B cell (primary cell): Measurements from ENCODE around the gene SLAIN2. TPM values are rescaled to one million over a fixed set of nuclear protein-coding genes. Genes with fewer than 3 reads are reported as not detected.

Experiments used
- ATAC-seq: fragments of 200-7000 bp; cut with Tn5 transposase; one replicate; pipeline ENCODE4 v1.10.0; 2021; ENCODE audit warnings: low read depth, mild to moderate bottlenecking, moderate number of reproducible peaks, moderate library complexity
- CTCF ChIA-PET: fragments of 350-600 bp; sonication (Branson Sonifier 250); formaldehyde crosslinking; loops from one replicate; lab custom pipeline; 2021; ENCODE audit warnings: antibody characterized with exemption, inconsistent platforms; lab: Charles Lee
- POLR2A ChIA-PET: fragments of 350-600 bp; sonication (Branson Sonifier 250); formaldehyde crosslinking; loops from one replicate; lab custom pipeline; 2021; ENCODE audit warnings: antibody characterized with exemption; lab: Charles Lee
- DNase-seq: peaks from one replicate; pipeline ENCODE4 v3.0.0; 2013
- H2AFZ ChIP-seq: 2 replicates; pipeline ENCODE4 v1.6.1; 2012; ENCODE audit warnings: mild to moderate bottlenecking, low read depth, low read length; ENCODE audit not compliant: insufficient read depth, poor library complexity, severe bottlenecking
- H3K27ac ChIP-seq, 2 donors: 1 replicate in 1 of 2; 2 replicates in 1 of 2; pipeline ENCODE4 v1.5.1; 2012 to 2013; ENCODE audit warnings: low read length in 2 of 2, mild to moderate bottlenecking in 2 of 2, moderate library complexity in 1 of 2
- H3K27me3 ChIP-seq, 4 experiments: fragments of 200-600 bp in 1 of 4; sonication (generic) in 1 of 4; replicated peaks in 1 of 4; 1 replicate in 2 of 4; 2 replicates in 2 of 4; pipeline versions ENCODE4 v1.6.1 to v1.7.0; 2013 to 2016; ENCODE audit warnings: low read length in 3 of 4, mild to moderate bottlenecking in 2 of 4, mixed read lengths in 1 of 4, moderate library complexity in 1 of 4; ENCODE audit not compliant: insufficient read depth in 4 of 4, control insufficient read depth in 3 of 4; ENCODE audit errors: control extremely low read depth in 1 of 4
- H3K36me3 ChIP-seq, 2 experiments: replicated peaks in 1 of 2; 1 replicate in 1 of 2; 2 replicates in 1 of 2; pipeline versions ENCODE4 v1.6.1 to v1.7.1; 2013; ENCODE audit warnings: low read length in 1 of 2; ENCODE audit not compliant: insufficient read depth in 2 of 2, control insufficient read depth in 1 of 2; ENCODE audit errors: control extremely low read depth in 1 of 2, extremely low read depth in 1 of 2
- H3K4me1 ChIP-seq, 2 donors: fragments of 200-600 bp in 1 of 2; sonication (generic) in 1 of 2; 1 replicate in 1 of 2; 2 replicates in 1 of 2; pipeline versions ENCODE4 v1.5.1 to v1.6.1; 2013 to 2017; ENCODE audit warnings: low read length in 2 of 2; ENCODE audit not compliant: control insufficient read depth in 2 of 2, insufficient read depth in 2 of 2
- H3K4me2 ChIP-seq: replicated peaks from 2 replicates; pipeline ENCODE3; 2012; ENCODE audit warnings: mild to moderate bottlenecking, low read depth, low read length; ENCODE audit not compliant: poor library complexity, severe bottlenecking
- H3K4me3 ChIP-seq, 5 experiments: fragments of 200-600 bp in 1 of 5; sonication (generic) in 1 of 5; 1 replicate in 3 of 5; 2 replicates in 2 of 5; pipeline versions ENCODE4 v1.5.1 to v1.7.0; 2011 to 2016; ENCODE audit warnings: low read length in 4 of 5, mild to moderate bottlenecking in 4 of 5, low read depth in 2 of 5, control low read depth in 1 of 5, moderate library complexity in 1 of 5; ENCODE audit not compliant: insufficient read depth in 1 of 5; ENCODE audit errors: control extremely low read depth in 1 of 5, extremely low read depth in 1 of 5
- H3K79me2 ChIP-seq: fragments of 200-600 bp; sonication (generic); one replicate; pipeline ENCODE4 v1.6.0; 2016; ENCODE audit warnings: low read length; ENCODE audit not compliant: control insufficient read depth, insufficient read depth
- H3K9ac ChIP-seq: fragments of 200-600 bp; sonication (generic); 2 replicates; pipeline ENCODE4 v1.6.1; 2017; ENCODE audit warnings: mild to moderate bottlenecking, low read length, moderate library complexity
- H3K9me3 ChIP-seq, 3 donors: one replicate each; pipeline versions ENCODE4 v1.6.1 to v1.7.1; 2013; ENCODE audit warnings: low read length in 2 of 3; ENCODE audit not compliant: control insufficient read depth in 2 of 3, insufficient read depth in 1 of 3; ENCODE audit errors: control extremely low read depth in 1 of 3
- H4K20me1 ChIP-seq: 2 replicates; pipeline ENCODE4 v1.6.0; 2012; ENCODE audit warnings: mild to moderate bottlenecking, low read length; ENCODE audit not compliant: insufficient read depth, control insufficient read depth, poor library complexity, severe bottlenecking
- H3K27ac Mint-ChIP-seq: one replicate; pipeline ENCODE4 v1.8.0; 2021; ENCODE audit warnings: mixed read lengths
- H3K27me3 Mint-ChIP-seq: one replicate; pipeline ENCODE4 v1.8.0; 2021; ENCODE audit warnings: mixed read lengths
- H3K4me1 Mint-ChIP-seq: one replicate; pipeline ENCODE4 v1.8.0; 2021; ENCODE audit warnings: mixed read lengths
- H3K4me3 Mint-ChIP-seq: one replicate; pipeline ENCODE4 v1.8.0; 2021; ENCODE audit warnings: mixed read lengths
- H3K9me3 Mint-ChIP-seq: one replicate; pipeline ENCODE4 v1.8.0; 2022; ENCODE audit warnings: mixed read lengths; ENCODE audit not compliant: insufficient read depth
- CTCF ChIP-seq: fragments of 200-600 bp; IDR thresholded peaks from one replicate; pipeline ENCODE4 v1.8.0; 2022; ENCODE audit warnings: antibody characterized with exemption, mild to moderate bottlenecking
- EZH2 ChIP-seq: IDR thresholded peaks from 2 replicates; pipeline ENCODE4 v1.6.1; 2012; ENCODE audit warnings: borderline replicate concordance, low read depth, mild to moderate bottlenecking, moderate library complexity, low read length; ENCODE audit not compliant: insufficient read depth, poor library complexity, severe bottlenecking
- WGBS: methylation state at CpG from one replicate; pipeline ENCODE4 v1.1.5; 2013; ENCODE audit warnings: missing lambda C conversion rate; ENCODE audit not compliant: insufficient coverage; 5-methylcytosine and 5-hydroxymethylcytosine counted together
- intact Hi-C: fragments of 100-400 bp; cut with micrococcal nuclease; formaldehyde crosslinking; loops from one replicate; pipeline ENCODE4 v1.10.0; 2022
- polyA plus RNA-seq: library from polyadenylated mRNA; depleted of rRNA; stranded (reverse); fragments of >200 nt; gene quantifications from 2 replicates; pipeline ENCODE4 v1.2.3, GENCODE V29; 2012
- total RNA-seq, 2 donors: library from RNA; stranded (reverse); fragments of 120-200 nt in 1 of 2; gene quantifications; 1 replicate in 1 of 2; 2 replicates in 1 of 2; pipeline versions ENCODE4 v1.2.3 to v1.2.4, GENCODE V29; 2013 to 2022

SLAIN2 gene
- total and polyA plus RNA-seq, 2 donors (not counting 1 experiment from before 2014, with no cell fraction given), result 19.7 to 69.1 TPM

- no peak overlapping the region for H3K4me2 ChIP-seq
- no peaks in the 10 kb centered on the region for H3K9me3 Mint-ChIP-seq
- intact Hi-C loops, result no loop called here
- no peak overlapping the region for H3K4me3 ChIP-seq
- POLR2A ChIA-PET, result no interaction called here
- H3K9me3 ChIP-seq, result no peaks in the 10 kb centered on the region
- DNase-seq (no peak), ATAC-seq (no peak)
- H3K79me2 ChIP-seq, result peaks cover 51% of the 10 kb centered on the region
- no peak overlapping the region for H2AFZ ChIP-seq
- H3K9ac ChIP-seq, result no peak overlapping the region
- no peak overlapping the region for H3K27ac ChIP-seq
- no peak overlapping the region for H3K4me3 Mint-ChIP-seq
- CTCF ChIA-PET, result no interaction called here
- TF ChIP-seq CTCF (no peak), EZH2 (no peak)
- peaks cover 28% of the 10 kb centered on the region for H3K4me1 Mint-ChIP-seq
- peaks cover 23% of the 10 kb centered on the region for H4K20me1 ChIP-seq
- WGBS, result no CpG with 5 or more reads among the region's 1 CpG
- H3K36me3 ChIP-seq, result peaks cover 0 to 4% of the 10 kb centered on the region in 2 experiments
- H3K27me3 Mint-ChIP-seq, result no peaks in the 10 kb centered on the region
- peaks cover 0 to 6% of the 10 kb centered on the region in 2 donors for H3K4me1 ChIP-seq
- H3K27ac Mint-ChIP-seq, result no peak overlapping the region
- H3K27me3 ChIP-seq, result no peaks in the 10 kb centered on the region
Measured at GRCh38 chr4:48372272-48372671, 30.9 kb downstream of the SLAIN2 start.

- Histone ChIP-seq H3K27ac (no peak overlapping the region), H3K79me2 (peaks cover 24% of the 10 kb centered on the region), H3K4me3 (no peak overlapping the region), H3K4me2 (no peak overlapping the region), H3K9me3 (no peaks in the 10 kb centered on the region), H3K27me3 (no peaks in the 10 kb centered on the region), H3K4me1 (peaks cover 0 to under 1% of the 10 kb centered on the region in 2 donors), H2AFZ (no peak overlapping the region), H4K20me1 (peaks cover 8% of the 10 kb centered on the region), H3K36me3 (peaks cover 5 to 7% of the 10 kb centered on the region in 2 experiments), H3K9ac (no peak overlapping the region)
- Mint-ChIP-seq H3K4me3 (no peak overlapping the region), H3K27me3 (no peaks in the 10 kb centered on the region), H3K4me1 (peaks cover 5% of the 10 kb centered on the region), H3K27ac (no peak overlapping the region), H3K9me3 (no peaks in the 10 kb centered on the region)
- ChIA-PET CTCF (interaction anchor here (0.6 kb wide), 1 partner anchor 25 kb away, joined by 3 read pairs; no protein-coding TSS in a partner anchor), POLR2A (no interaction called here)
- TF ChIP-seq CTCF, result no peak
- DNase-seq, result no peak
- 93% methylated on average over 5 of the region's 6 CpGs for WGBS
- intact Hi-C loops, result no loop called here
- ATAC-seq, result no peak
Measured at GRCh38 chr4:48375651-48376304, 34.4 kb downstream of the SLAIN2 start.
